ENCODE data around the gene GABRD.

The GABRD gene

DNA sequence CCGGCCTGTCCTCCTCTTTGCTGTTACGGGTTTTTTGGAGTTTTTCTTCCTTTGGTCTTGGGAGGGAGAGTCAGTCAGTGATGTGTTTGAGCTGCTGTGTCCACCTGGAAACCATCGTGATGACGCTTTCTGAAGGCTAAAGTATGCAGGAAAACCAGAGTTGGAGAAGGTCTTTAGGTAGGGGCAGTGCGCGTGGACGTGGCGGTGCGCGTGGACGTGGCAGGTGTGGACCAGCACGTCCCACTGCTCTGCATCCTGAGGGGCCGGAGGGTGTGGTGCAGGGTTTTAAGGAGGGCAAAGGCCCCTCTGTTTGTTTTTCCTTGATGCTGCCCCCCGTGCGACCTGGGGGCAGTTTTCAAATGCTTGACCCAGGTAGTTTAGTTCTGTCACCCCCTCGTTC lies 61.0 kb downstream of the GABRD start:
- no peak for DNase-seq (ENCODE audit: low read depth)
- TF ChIP-seq, protein P1, sequence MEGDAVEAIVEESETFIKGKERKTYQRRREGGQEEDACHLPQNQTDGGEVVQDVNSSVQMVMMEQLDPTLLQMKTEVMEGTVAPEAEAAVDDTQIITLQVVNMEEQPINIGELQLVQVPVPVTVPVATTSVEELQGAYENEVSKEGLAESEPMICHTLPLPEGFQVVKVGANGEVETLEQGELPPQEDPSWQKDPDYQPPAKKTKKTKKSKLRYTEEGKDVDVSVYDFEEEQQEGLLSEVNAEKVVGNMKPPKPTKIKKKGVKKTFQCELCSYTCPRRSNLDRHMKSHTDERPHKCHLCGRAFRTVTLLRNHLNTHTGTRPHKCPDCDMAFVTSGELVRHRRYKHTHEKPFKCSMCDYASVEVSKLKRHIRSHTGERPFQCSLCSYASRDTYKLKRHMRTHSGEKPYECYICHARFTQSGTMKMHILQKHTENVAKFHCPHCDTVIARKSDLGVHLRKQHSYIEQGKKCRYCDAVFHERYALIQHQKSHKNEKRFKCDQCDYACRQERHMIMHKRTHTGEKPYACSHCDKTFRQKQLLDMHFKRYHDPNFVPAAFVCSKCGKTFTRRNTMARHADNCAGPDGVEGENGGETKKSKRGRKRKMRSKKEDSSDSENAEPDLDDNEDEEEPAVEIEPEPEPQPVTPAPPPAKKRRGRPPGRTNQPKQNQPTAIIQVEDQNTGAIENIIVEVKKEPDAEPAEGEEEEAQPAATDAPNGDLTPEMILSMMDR (conservative IDR thresholded peaks at IDR 0.05; ENCODE audit: low read length), result no peak
- H3K4me3 ChIP-seq (ENCODE audit: low read length), result no peak overlapping the region
